Muscle layer of colon (tissue), 2 donors: Measurements from ENCODE around the gene ASIC5.
A peak's percentile ranks its signal among the peaks of the same experiment; 100 is the strongest.
"Not testable (repeated sequence)": the region's sequence is repeated elsewhere in the genome, so short reads cannot be mapped to it uniquely, and the experiment has no call there.

Source experiments
- H3K27ac ChIP-seq: one replicate; pipeline ENCODE4 v1.7.0; 2013; ENCODE audit warnings: low read depth, mild to moderate bottlenecking, low read length, moderate library complexity
- H3K27me3 ChIP-seq, 2 donors: one replicate each; pipeline ENCODE4 v1.7.0; 2013; ENCODE audit warnings: low read length in 2 of 2, mild to moderate bottlenecking in 2 of 2; ENCODE audit not compliant: insufficient read depth in 2 of 2, control insufficient read depth in 1 of 2
- H3K36me3 ChIP-seq: one replicate; pipeline ENCODE4 v1.7.0; 2013; ENCODE audit warnings: mild to moderate bottlenecking, low read length; ENCODE audit not compliant: insufficient read depth
- H3K4me1 ChIP-seq: one replicate; pipeline ENCODE4 v1.7.0; 2013; ENCODE audit warnings: mild to moderate bottlenecking, low read length; ENCODE audit not compliant: insufficient read depth
- H3K4me3 ChIP-seq, 2 donors: one replicate each; pipeline ENCODE4 v1.7.0; 2013; ENCODE audit warnings: low read length in 2 of 2, low read depth in 1 of 2, mild to moderate bottlenecking in 1 of 2, moderate library complexity in 1 of 2
- H3K9ac ChIP-seq: one replicate; pipeline ENCODE4 v1.7.0; 2013; ENCODE audit warnings: low read length
- H3K9me3 ChIP-seq: one replicate; pipeline ENCODE4 v1.7.0; 2013; ENCODE audit warnings: mild to moderate bottlenecking, low read length
- donor health status: abdominal sarcoma.
- donor health status: Adenocarcinoma of cecum.

Gene ASIC5

GRCh38 chr4:155799116-155799793, 66.8 kb downstream of the ASIC5 start:
- peak overlapping the region; percentile 55 for H3K27ac ChIP-seq

DNA sequence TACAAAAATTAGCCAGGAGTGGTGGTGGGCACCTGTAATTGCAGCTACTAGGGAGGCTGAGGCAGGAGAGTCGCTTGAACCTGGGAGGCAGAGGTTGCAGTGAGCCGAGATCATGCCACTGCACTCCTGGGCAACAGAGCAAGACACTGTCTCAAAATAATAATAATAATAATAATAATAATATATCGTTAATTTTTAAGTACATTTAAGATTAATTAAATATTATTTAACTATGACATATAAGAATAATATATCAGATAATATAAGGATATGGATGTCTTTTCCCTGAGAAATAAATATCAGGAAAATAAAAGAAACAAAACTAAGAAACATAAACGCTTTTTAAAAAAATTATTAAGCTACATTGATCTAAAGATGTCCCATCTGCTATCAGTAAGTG, 68.5 kb downstream of the ASIC5 start:
- not testable (repeated sequence) for H3K27ac ChIP-seq, H3K4me3 ChIP-seq, H3K27me3 ChIP-seq, H3K36me3 ChIP-seq, H3K9ac ChIP-seq, H3K9me3 ChIP-seq
- peaks cover 33% of the 10 kb centered on the region for H3K4me1 ChIP-seq

More at GRCh38 chr4:155799116-155799793, 66.8 kb downstream of the ASIC5 start:
- no peak overlapping the region for H3K4me3 ChIP-seq
- H3K27me3 ChIP-seq: no peaks in the 10 kb centered on the region
- peaks cover 35% of the 10 kb centered on the region for H3K4me1 ChIP-seq
- no peak overlapping the region for H3K9ac ChIP-seq
- no peaks in the 10 kb centered on the region for H3K36me3 ChIP-seq
- H3K9me3 ChIP-seq: no peaks in the 10 kb centered on the region

DNA sequence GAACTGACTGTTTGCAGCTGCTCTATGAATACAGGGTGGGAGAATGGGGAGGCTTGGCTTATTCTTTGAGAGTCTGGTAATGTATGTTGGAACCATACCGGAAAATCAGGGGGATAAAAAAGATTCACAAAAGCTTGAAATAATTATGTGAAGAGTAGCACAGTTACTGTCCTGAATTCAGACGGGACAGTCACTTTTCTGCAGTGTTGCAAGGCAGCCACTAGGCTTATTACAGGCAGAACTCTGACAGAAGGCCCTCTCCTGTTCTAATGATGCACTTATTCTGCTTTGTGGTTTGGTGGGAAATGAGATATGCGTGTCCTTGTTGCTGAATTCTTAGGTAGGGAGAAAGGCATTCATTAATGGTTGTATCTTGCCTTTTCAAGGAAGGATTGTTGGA, 70.1 kb downstream of the ASIC5 start:
- H3K36me3 ChIP-seq: peaks cover 5% of the 10 kb centered on the region
- H3K9me3 ChIP-seq: no peaks in the 10 kb centered on the region
- H3K9ac ChIP-seq: no peak overlapping the region
- no peaks in the 10 kb centered on the region for H3K27me3 ChIP-seq
- no peak overlapping the region for H3K27ac ChIP-seq
- H3K4me1 ChIP-seq: peaks cover 19% of the 10 kb centered on the region
- H3K4me3 ChIP-seq: no peak overlapping the region

GRCh38 chr4:155794589-155795236, 71.4 kb downstream of the ASIC5 start:
- H3K4me1 ChIP-seq: peaks cover 6% of the 10 kb centered on the region
- H3K27ac ChIP-seq: no peak overlapping the region
- H3K9me3 ChIP-seq: no peaks in the 10 kb centered on the region
- no peak overlapping the region for H3K9ac ChIP-seq
- no peak overlapping the region for H3K4me3 ChIP-seq
- H3K36me3 ChIP-seq: peaks cover 9% of the 10 kb centered on the region
- H3K27me3 ChIP-seq: no peaks in the 10 kb centered on the region

- H3K27ac ChIP-seq: no peak overlapping the region
Observed at GRCh38 chr4:155789982-155790381, 76.1 kb downstream of the ASIC5 start.

GRCh38 chr4:155789391-155789790, 76.7 kb downstream of the ASIC5 start:
- peaks cover 17% of the 10 kb centered on the region for H3K4me1 ChIP-seq
- H3K27me3 ChIP-seq: no peaks in the 10 kb centered on the region
- H3K27ac ChIP-seq: no peak overlapping the region
- no peaks in the 10 kb centered on the region for H3K9me3 ChIP-seq
- H3K9ac ChIP-seq: no peak overlapping the region
- H3K4me3 ChIP-seq: peak overlapping the region in 1 of 2 donors; percentile 28
- peaks cover 9% of the 10 kb centered on the region for H3K36me3 ChIP-seq

More at GRCh38 chr4:155789982-155790381, 76.1 kb downstream of the ASIC5 start:
- Histone ChIP-seq H3K9me3 (no peaks in the 10 kb centered on the region), H3K36me3 (peaks cover 9% of the 10 kb centered on the region), H3K4me1 (peaks cover 17% of the 10 kb centered on the region), H3K4me3 (no peak overlapping the region), H3K27me3 (no peaks in the 10 kb centered on the region), H3K9ac (no peak overlapping the region)

DNA sequence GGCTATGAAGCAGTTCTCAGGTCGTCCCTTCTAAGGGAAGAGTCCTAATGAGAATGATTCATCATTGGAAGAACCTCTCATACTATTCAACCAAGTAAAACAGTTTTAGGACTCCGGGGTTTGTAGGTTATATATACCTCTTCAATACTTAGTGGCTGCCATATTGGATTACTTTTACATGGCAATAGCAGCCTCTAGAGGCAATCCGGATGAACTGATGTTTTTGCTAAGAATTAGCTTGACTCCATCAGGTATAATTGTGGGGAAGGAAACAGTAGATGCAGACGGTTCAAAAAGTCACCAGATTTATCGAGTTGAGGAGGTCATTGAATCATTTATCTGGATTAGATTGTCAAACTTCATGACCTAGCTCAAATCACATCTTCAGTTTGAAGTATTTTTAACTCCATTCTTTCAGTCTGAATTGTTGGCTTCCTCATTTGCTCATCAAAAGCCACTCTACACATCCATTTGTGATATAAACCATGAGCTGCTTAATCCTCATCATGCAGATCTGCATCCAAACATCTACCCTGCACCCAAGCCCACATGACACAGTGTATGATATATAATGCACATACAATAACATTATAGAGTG, 78.9 kb downstream of the ASIC5 start:
- Histone ChIP-seq H3K27me3 (no peaks in the 10 kb centered on the region), H3K27ac (no peak overlapping the region), H3K36me3 (peaks cover 3% of the 10 kb centered on the region), H3K4me1 (peaks cover 17% of the 10 kb centered on the region), H3K9me3 (no peaks in the 10 kb centered on the region), H3K9ac (no peak overlapping the region), H3K4me3 (no peak overlapping the region)

GRCh38 chr4:155785828-155786227, 80.2 kb downstream of the ASIC5 start:
- no peaks in the 10 kb centered on the region for H3K27me3 ChIP-seq

GRCh38 chr4:155784637-155785036, 81.4 kb downstream of the ASIC5 start:
- H3K4me3 ChIP-seq: no peak overlapping the region
- H3K9me3 ChIP-seq: no peaks in the 10 kb centered on the region
- H3K27me3 ChIP-seq: no peaks in the 10 kb centered on the region
- no peak overlapping the region for H3K9ac ChIP-seq
- peaks cover 33% of the 10 kb centered on the region for H3K4me1 ChIP-seq
- no peak overlapping the region for H3K27ac ChIP-seq
- H3K36me3 ChIP-seq: no peaks in the 10 kb centered on the region

More at GRCh38 chr4:155785828-155786227, 80.2 kb downstream of the ASIC5 start:
- H3K9ac ChIP-seq: no peak overlapping the region
- H3K27ac ChIP-seq: no peak overlapping the region
- peaks cover 3% of the 10 kb centered on the region for H3K36me3 ChIP-seq
- H3K9me3 ChIP-seq: no peaks in the 10 kb centered on the region
- no peak overlapping the region for H3K4me3 ChIP-seq
- H3K4me1 ChIP-seq: peaks cover 21% of the 10 kb centered on the region

DNA sequence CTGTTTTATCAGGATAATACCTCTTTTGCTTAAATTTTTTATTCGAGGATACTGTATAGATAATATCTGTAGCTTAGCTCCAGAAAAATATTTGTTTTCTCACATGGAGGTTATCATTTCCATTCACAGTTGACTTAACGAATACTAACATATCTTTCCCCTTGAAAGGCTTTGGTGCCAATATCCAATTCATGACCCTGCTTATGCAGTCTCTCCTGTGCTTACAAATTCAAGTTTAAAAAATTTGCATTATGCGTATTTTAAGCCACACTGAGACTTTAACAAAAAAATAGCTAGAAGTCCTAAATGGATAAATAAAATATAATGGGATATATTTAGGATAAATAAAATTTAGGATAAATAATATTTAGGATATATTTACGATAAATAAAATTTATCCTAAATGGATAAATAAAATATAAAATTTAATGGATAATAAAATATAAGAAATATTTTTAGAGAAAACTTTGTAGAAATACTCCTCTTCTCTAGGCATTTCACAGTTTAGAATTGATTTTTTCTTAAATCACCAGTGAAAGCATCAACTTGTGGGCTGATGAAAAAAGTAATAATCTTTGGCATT, 84.7 kb downstream of the ASIC5 start:
- no peaks in the 10 kb centered on the region for H3K36me3 ChIP-seq
- H3K27ac ChIP-seq: no peak overlapping the region
- H3K4me1 ChIP-seq: peaks cover 27% of the 10 kb centered on the region
- H3K9ac ChIP-seq: no peak overlapping the region
- H3K9me3 ChIP-seq: no peaks in the 10 kb centered on the region
- no peak overlapping the region for H3K4me3 ChIP-seq
- H3K27me3 ChIP-seq: no peaks in the 10 kb centered on the region

DNA sequence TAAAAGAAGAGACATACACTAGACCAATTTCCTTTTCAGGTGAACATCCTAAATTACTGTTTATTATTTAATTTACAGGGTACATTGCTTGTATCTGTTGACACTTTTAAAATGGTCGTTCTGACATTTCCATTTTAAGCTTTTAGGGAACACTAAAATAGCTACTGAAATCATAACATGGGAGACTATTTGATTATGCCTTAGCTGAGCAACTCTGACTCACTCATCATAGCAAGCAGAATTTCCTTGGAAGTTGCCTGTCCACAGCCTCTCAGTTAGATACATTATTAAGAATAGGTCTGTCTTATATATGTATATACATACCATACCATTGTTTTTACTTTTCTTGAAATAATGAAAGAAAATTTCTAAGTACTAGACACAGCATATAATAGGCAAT, 85.3 kb downstream of the ASIC5 start:
- no peak overlapping the region for H3K27ac ChIP-seq
- H3K36me3 ChIP-seq: no peaks in the 10 kb centered on the region
- no peaks in the 10 kb centered on the region for H3K9me3 ChIP-seq
- no peak overlapping the region for H3K4me3 ChIP-seq
- no peaks in the 10 kb centered on the region for H3K27me3 ChIP-seq
- H3K9ac ChIP-seq: no peak overlapping the region
- peaks cover 27% of the 10 kb centered on the region for H3K4me1 ChIP-seq
